RWPE2 (cell line): Measurements from ENCODE around the gene ARHGAP29.

Source experiments
- ATAC-seq: fragments of 200-7000 bp; cut with Tn5 transposase; 3 replicates; pipeline ENCODE4 v1.9.1; 2021; ENCODE audit warnings: low read depth
- DNase-seq: peaks from one replicate; pipeline ENCODE4 v3.0.0-alpha.2; 2020; ENCODE audit warnings: low spot score
- H3K27ac ChIP-seq: fragments of 450-650 bp; 2 replicates; pipeline ENCODE4 v1.5.1; 2017; ENCODE audit warnings: mild to moderate bottlenecking; ENCODE audit not compliant: poor library complexity, severe bottlenecking
- H3K27me3 ChIP-seq: fragments of 250-450 bp; sonication (Bioruptor Pico); 2 replicates; pipeline ENCODE4 v1.5.1; 2021; ENCODE audit warnings: mild to moderate bottlenecking, moderate library complexity; ENCODE audit not compliant: insufficient read depth, poor library complexity, severe bottlenecking
- H3K36me3 ChIP-seq: fragments of 250-450 bp; sonication (Bioruptor Pico); 2 replicates; pipeline ENCODE4 v1.5.1; 2020; ENCODE audit warnings: low read depth, mild to moderate bottlenecking, moderate library complexity
- H3K4me1 ChIP-seq: fragments of 250-450 bp; sonication (Bioruptor Pico); 2 replicates; pipeline ENCODE4 v1.5.1; 2021; ENCODE audit warnings: mild to moderate bottlenecking, moderate library complexity; ENCODE audit not compliant: insufficient read depth, poor library complexity, severe bottlenecking
- H3K4me3 ChIP-seq: fragments of 250-450 bp; sonication (Bioruptor Pico); 2 replicates; pipeline ENCODE4 v1.5.1; 2021; ENCODE audit warnings: mild to moderate bottlenecking, moderate library complexity; ENCODE audit not compliant: severe bottlenecking
- H3K9me3 ChIP-seq: fragments of 250-450 bp; sonication (Bioruptor Pico); 2 replicates; pipeline ENCODE4 v1.5.1; 2021; ENCODE audit warnings: mild to moderate bottlenecking, moderate library complexity; ENCODE audit not compliant: severe bottlenecking
- TF ChIP-seq, protein P1 (sequence below): fragments of 450-650 bp; IDR thresholded peaks from one replicate; pipeline ENCODE4 v1.5.1; 2017; ENCODE audit warnings: mild to moderate bottlenecking, moderate library complexity; ENCODE audit not compliant: poor library complexity, severe bottlenecking

Gene ARHGAP29

DNA sequence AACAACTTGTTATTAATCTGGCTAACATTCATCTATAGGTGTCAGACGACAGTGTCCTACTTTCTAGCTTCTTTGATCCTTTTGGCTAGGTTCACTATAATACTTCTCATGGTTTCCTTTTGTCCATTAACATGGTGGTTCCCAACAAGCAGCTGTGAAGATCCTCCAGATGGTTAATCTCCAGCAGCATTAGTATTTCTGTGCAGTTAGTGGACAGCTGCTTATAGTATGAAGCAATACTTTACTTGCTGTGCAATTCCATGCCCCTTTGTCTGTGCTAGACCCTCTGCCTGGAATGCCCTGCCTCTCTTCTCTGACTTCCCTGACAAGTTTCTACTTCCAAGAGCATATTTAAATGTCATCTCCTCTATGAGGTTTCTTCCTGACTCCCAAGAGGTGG is 41.7 kb upstream of the ARHGAP29 start:
- H3K36me3 ChIP-seq = no peaks in the 10 kb centered on the region
- no peak overlapping the region for H3K4me3 ChIP-seq
- H3K9me3 ChIP-seq = no peaks in the 10 kb centered on the region
- no peak for ATAC-seq
- no peaks in the 10 kb centered on the region for H3K4me1 ChIP-seq
- H3K27ac ChIP-seq = no peak overlapping the region
- TF ChIP-seq, protein P1, sequence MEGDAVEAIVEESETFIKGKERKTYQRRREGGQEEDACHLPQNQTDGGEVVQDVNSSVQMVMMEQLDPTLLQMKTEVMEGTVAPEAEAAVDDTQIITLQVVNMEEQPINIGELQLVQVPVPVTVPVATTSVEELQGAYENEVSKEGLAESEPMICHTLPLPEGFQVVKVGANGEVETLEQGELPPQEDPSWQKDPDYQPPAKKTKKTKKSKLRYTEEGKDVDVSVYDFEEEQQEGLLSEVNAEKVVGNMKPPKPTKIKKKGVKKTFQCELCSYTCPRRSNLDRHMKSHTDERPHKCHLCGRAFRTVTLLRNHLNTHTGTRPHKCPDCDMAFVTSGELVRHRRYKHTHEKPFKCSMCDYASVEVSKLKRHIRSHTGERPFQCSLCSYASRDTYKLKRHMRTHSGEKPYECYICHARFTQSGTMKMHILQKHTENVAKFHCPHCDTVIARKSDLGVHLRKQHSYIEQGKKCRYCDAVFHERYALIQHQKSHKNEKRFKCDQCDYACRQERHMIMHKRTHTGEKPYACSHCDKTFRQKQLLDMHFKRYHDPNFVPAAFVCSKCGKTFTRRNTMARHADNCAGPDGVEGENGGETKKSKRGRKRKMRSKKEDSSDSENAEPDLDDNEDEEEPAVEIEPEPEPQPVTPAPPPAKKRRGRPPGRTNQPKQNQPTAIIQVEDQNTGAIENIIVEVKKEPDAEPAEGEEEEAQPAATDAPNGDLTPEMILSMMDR = no peak
- no peaks in the 10 kb centered on the region for H3K27me3 ChIP-seq
- no peak for DNase-seq

DNA sequence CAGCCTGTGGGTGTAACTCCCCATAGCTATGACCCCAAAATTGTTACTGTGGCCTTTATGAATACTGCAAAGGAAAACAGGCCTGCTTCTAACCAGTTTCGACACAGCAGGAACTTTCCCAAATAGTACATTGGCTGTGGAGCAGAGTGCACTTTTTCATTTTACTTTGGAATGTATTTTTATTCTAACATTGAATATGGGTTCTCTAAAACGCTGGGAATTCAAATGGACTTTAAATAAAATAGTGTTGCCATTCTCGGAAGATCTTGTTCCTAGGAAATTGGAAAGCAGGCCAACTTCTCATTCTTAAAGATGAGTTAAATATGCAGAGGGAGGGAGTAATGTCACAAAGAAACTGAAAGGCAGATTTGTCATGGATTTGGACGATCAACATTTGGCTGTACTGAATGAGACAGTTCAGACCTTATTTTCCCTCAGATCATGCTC is 39.6 kb upstream of the ARHGAP29 start:
- no peaks in the 10 kb centered on the region for H3K9me3 ChIP-seq
- no peak overlapping the region for H3K4me3 ChIP-seq
- H3K4me1 ChIP-seq = peaks cover 6% of the 10 kb centered on the region
- ATAC-seq (no peak), DNase-seq (no peak)
- H3K36me3 ChIP-seq = no peaks in the 10 kb centered on the region
- TF ChIP-seq, protein P1 = no peak
- H3K27me3 ChIP-seq = no peaks in the 10 kb centered on the region
- H3K27ac ChIP-seq = no peak overlapping the region

DNA sequence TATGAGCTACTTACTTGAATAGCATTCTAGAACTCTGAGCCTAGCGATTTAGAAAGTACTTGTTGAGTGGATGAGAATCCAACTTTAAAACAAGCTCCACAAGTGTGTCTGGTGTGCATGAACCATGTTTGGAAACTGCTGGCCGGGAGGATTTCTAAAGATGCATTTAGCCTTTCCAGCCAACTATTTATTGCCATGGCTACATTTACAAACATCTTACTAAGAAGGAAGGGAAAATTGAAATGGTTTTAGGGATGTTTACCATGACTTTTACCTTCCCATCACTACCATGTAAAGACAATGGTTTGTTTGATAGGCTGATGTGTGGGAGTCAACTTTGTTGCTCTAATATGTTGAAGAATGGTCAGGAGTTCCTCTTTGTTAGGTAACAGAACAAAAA is 37.7 kb upstream of the ARHGAP29 start:
- no peak for DNase-seq
- H3K4me1 ChIP-seq = peaks cover 23% of the 10 kb centered on the region
- H3K27ac ChIP-seq = no peak overlapping the region
- ATAC-seq = no peak
- no peaks in the 10 kb centered on the region for H3K36me3 ChIP-seq
- TF ChIP-seq, protein P1 = no peak
- H3K4me3 ChIP-seq = no peak overlapping the region
- no peaks in the 10 kb centered on the region for H3K27me3 ChIP-seq
- H3K9me3 ChIP-seq = no peaks in the 10 kb centered on the region

DNA sequence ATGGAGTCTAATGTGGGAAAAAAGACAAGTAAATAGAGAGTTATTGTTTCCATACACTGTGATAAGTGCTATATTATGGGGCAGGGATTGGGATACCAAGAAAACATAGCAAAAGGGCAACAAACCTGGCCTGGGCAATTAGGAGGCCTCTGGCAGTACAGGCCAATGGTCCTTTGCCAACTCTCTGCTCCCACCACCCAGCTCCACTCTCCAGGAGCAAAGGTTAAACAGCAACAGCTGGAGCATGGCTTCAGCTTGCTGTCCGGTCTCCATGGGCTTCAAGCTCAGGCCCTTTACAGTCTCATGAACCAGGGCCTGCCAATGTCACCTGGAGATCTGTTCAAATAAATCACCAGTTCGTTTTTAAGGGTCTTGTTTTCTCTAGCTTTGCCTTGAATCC is 37.2 kb upstream of the ARHGAP29 start:
- Histone ChIP-seq H3K27ac (no peak overlapping the region), H3K36me3 (no peaks in the 10 kb centered on the region), H3K9me3 (no peaks in the 10 kb centered on the region), H3K27me3 (no peaks in the 10 kb centered on the region), H3K4me1 (peaks cover 28% of the 10 kb centered on the region), H3K4me3 (no peak overlapping the region)
- DNase-seq = no peak
- TF ChIP-seq, protein P1 = no peak
- no peak for ATAC-seq

DNA sequence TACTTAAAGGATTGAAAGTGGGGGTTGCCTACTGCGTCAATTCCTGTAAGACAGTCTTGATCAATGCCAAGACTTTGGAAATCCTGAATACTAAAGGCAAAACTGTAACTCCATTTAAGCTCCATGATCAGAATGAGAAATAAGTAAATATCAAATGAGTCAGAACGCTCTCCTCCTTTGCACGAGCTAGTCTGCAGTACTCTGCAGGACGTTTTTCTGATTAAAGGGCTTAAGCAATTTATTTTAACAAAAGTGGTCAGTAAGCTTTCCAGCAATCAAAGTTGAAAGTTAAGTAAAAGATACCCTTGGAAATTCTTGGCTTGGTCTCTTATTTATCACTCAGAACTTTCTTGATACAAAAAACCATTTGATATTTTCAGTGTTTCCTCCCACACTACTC is 35.7 kb upstream of the ARHGAP29 start:
- Histone ChIP-seq H3K36me3 (no peaks in the 10 kb centered on the region), H3K27me3 (no peaks in the 10 kb centered on the region), H3K9me3 (no peaks in the 10 kb centered on the region), H3K4me1 (peaks cover 32% of the 10 kb centered on the region), H3K27ac (peak overlapping the region; percentile 89), H3K4me3 (no peak overlapping the region)
- TF ChIP-seq, protein P1 = no peak
- no peak for ATAC-seq
- no peak for DNase-seq
